A549 treated with CpdA at 1 μM for 4 hours (cell line): ENCODE data around the gene TSC22D3. TPM values are rescaled to one million over a fixed set of nuclear protein-coding genes. Genes with fewer than 3 reads are reported as not detected.

Experiments used
- total RNA-seq: library from RNA; stranded (reverse); fragments of 200-300 nt; extraction: Qiagen RNA extraction; gene quantifications from 5 replicates; pipeline ENCODE4 v1.2.3, GENCODE V29; 2022; ENCODE audit warnings: low read depth

TSC22D3 gene
- total RNA-seq, result 18.2 to 23.7 TPM (median 21.3 TPM) in 5 replicates

DNA sequence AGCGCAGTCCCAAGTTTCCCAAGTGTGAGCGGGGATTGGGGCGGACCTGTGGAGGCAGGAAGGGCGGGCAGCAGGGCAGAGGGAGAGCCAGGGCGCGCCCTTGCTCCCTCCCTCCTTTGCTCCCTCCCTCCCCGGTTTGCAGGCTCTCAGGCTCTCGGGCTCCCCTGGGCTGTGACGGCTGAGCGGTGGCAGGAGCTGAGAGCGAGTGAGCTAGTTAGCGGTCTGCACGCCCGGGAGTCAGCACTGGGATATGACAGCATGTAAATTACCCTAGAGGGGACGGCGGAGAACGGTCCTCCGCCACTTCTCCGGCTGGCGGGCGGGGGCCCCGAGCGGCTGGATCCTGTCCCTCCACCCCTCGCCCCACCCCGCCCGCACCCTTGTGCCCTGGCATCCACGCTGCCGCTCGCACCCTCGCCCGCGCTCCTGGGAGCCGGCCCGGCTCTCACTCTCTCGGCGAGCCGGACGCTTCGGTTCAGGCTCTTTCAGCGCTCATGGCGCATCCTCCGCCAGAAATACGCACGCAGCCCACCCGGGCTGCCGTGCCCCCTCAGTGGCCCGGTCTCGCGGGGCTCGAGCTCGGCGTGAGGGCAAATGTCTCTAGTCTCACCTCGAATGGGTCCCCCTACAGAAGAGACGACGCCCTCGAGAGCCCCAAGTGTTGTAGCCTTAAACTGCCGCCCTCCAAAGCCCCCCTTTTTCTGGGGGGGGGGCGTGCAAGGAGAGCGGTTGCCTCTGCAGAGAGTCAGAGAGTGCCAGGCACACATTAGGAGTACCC lies at the start of gene TSC22D3:
Gene TSC22D3 (minus strand): TSS at position 54 of the 778 bp plus-strand sequence. CDS start 368 bp downstream, outside the sequence.

DNA sequence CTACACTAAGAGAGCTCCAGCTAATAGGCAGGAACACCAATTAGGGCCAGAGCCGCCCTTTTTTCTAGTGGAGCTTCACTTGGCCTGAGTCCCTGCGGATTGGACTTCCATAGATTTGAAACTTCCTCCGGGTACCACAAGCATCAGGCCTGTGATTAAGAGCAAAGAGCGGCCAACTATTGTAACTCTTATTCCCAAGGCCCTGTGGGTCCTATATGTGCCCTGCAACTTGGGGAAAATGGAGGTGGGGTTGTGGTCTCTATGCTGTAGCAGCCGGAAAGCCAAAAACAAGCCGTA lies 1.9 kb upstream of the TSC22D3 start, which contains the start of gene NCBP2L:
Gene NCBP2L (plus strand): TSS at position 198 of the 297 bp plus-strand sequence. CDS start 16,488 bp downstream, outside the sequence.

Other genes starting within 250 kb of the TSC22D3 start
- 95.9 to 111 TPM (median 99.8 TPM) in 5 replicates for gene PRPS1, start 147.3 kb downstream of the TSC22D3 start, total RNA-seq
- not detected in 5 replicates for gene NCBP2L, start 1.9 kb upstream of the TSC22D3 start, total RNA-seq
- gene MID2, start 50.1 kb upstream of the TSC22D3 start, total RNA-seq, result 6.5 to 8.1 TPM (median 6.6 TPM) in 5 replicates
- 0.06 TPM in 1 of 5 replicates, not detected in the others for gene TEX13B, start 206.6 kb upstream of the TSC22D3 start, total RNA-seq